ENCODE measurements around the gene CAMKMT.

DNA sequence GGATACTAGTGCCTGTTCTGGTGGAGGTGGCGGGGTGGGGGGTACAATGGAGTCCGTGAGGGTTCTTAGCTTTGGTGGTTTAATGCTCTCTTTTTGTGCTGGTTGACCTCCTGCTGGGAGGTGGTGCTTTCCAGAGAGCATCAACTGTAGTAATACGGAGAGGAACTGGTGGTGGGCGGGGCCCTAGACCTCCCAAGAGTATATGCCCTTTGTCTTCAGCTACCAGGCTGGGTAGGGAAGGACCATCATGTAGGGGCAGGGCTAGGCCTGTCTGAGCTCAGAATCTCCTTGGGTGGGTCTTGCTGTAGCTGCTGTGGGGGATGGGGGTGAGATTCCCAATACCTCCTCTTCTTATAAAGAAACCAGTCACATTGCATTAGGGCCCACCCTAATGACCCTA lies 27.1 kb downstream of the CAMKMT start:
- TF ChIP-seq, protein P1, sequence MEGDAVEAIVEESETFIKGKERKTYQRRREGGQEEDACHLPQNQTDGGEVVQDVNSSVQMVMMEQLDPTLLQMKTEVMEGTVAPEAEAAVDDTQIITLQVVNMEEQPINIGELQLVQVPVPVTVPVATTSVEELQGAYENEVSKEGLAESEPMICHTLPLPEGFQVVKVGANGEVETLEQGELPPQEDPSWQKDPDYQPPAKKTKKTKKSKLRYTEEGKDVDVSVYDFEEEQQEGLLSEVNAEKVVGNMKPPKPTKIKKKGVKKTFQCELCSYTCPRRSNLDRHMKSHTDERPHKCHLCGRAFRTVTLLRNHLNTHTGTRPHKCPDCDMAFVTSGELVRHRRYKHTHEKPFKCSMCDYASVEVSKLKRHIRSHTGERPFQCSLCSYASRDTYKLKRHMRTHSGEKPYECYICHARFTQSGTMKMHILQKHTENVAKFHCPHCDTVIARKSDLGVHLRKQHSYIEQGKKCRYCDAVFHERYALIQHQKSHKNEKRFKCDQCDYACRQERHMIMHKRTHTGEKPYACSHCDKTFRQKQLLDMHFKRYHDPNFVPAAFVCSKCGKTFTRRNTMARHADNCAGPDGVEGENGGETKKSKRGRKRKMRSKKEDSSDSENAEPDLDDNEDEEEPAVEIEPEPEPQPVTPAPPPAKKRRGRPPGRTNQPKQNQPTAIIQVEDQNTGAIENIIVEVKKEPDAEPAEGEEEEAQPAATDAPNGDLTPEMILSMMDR (IDR thresholded peaks at IDR 0.05; ENCODE audit: insufficient read depth, low read length, poor library complexity, severe bottlenecking), result no peak
- no peak for TF ChIP-seq EZH2phosphoT487 (conservative IDR thresholded peaks at IDR 0.05; ENCODE audit: low read length)
